BLaER1 treated with 17β-estradiol and CSF1 and Interleukin-3, amounts not matched to agents 10 nM and 100 nM (cell line): ENCODE results near the gene APAF1.
"Not testable (repeated sequence)": the region's sequence is repeated elsewhere in the genome, so short reads cannot be mapped to it uniquely, and the experiment has no call there.

Experiments
- H3K27ac ChIP-seq, 11 experiments: shearing (Covaris generic); formaldehyde crosslinking; 2 replicates each; pipeline ENCODE4 v1.8.1; 2022
- H3K27me3 ChIP-seq, 11 experiments: shearing (Covaris generic); formaldehyde crosslinking; 2 replicates each; pipeline ENCODE4 v1.8.1; 2022
- H3K36me3 ChIP-seq, 11 experiments: shearing (Covaris generic); formaldehyde crosslinking; 2 replicates each; pipeline ENCODE4 v1.8.1; 2022
- H3K4me1 ChIP-seq, 10 experiments: shearing (Covaris generic); formaldehyde crosslinking; 2 replicates each; pipeline ENCODE4 v1.8.1; 2022
- H3K4me2 ChIP-seq, 11 experiments: shearing (Covaris generic); formaldehyde crosslinking; 2 replicates each; pipeline ENCODE4 v1.8.1; 2022
- H3K4me3 ChIP-seq, 10 experiments: shearing (Covaris generic); formaldehyde crosslinking; 2 replicates each; pipeline ENCODE4 v1.8.1; 2022
- H3K9ac ChIP-seq, 11 experiments: shearing (Covaris generic); formaldehyde crosslinking; 2 replicates each; pipeline ENCODE4 v1.8.1; 2022
- H3K9me3 ChIP-seq, 11 experiments: shearing (Covaris generic); formaldehyde crosslinking; replicated peaks in 1 of 11; 2 replicates each; pipeline ENCODE4 v1.8.1; 2022
- H4K20me1 ChIP-seq, 11 experiments: shearing (Covaris generic); formaldehyde crosslinking; 2 replicates each; pipeline ENCODE4 v1.8.1; 2022
- Cebpa-rat ChIP-seq, 11 experiments: shearing (Covaris generic); IDR thresholded peaks; 2 replicates each; pipeline ENCODE4 v1.8.1; 2022

Gene APAF1

GRCh38 chr12:98750511-98750910 is 105.4 kb downstream of the APAF1 start:
- Histone ChIP-seq H3K9ac (no peak overlapping the region), H3K27me3 (no peaks in the 10 kb centered on the region), H3K4me2 (no peak overlapping the region), H4K20me1 (no peaks in the 10 kb centered on the region), H3K4me3 (no peak overlapping the region), H3K9me3 (no peaks in the 10 kb centered on the region; a peak in 1 of 22 replicates), H3K4me1 (no peaks in the 10 kb centered on the region), H3K27ac (no peak overlapping the region), H3K36me3 (peaks cover 0 to 72% (median 59%) of the 10 kb centered on the region in 11 experiments; a peak in 16 of 22 replicates)
- no peak for TF ChIP-seq Cebpa-rat (IDR thresholded peaks at IDR 0.05)

- H3K9me3 ChIP-seq = no peaks in the 10 kb centered on the region
- H3K27ac ChIP-seq = no peak overlapping the region
- no peak for TF ChIP-seq Cebpa-rat (IDR thresholded peaks at IDR 0.05)
- no peak overlapping the region for H3K4me2 ChIP-seq
- H4K20me1 ChIP-seq = no peaks in the 10 kb centered on the region
- H3K36me3 ChIP-seq = peaks cover 0 to 66% (median 49%) of the 10 kb centered on the region in 11 experiments; a peak in 14 of 22 replicates
- H3K9ac ChIP-seq = no peak overlapping the region
- no peaks in the 10 kb centered on the region for H3K27me3 ChIP-seq
- H3K4me1 ChIP-seq = no peaks in the 10 kb centered on the region
- no peak overlapping the region for H3K4me3 ChIP-seq
These were observed 106.6 kb downstream of the APAF1 start for GRCh38 chr12:98751580-98752115.

GRCh38 chr12:98752726-98753125 is 107.6 kb downstream of the APAF1 start:
- H3K36me3 ChIP-seq = peaks cover 0 to 69% (median 49%) of the 10 kb centered on the region in 11 experiments; a peak in 14 of 22 replicates
- no peak overlapping the region for H3K9ac ChIP-seq
- TF ChIP-seq Cebpa-rat (IDR thresholded peaks at IDR 0.05) = no peak
- H4K20me1 ChIP-seq = no peaks in the 10 kb centered on the region
- H3K27me3 ChIP-seq = no peaks in the 10 kb centered on the region
- H3K27ac ChIP-seq = no peak overlapping the region
- no peak overlapping the region for H3K4me2 ChIP-seq
- H3K4me1 ChIP-seq = no peaks in the 10 kb centered on the region
- H3K4me3 ChIP-seq = no peak overlapping the region
- no peaks in the 10 kb centered on the region for H3K9me3 ChIP-seq

- peaks cover 0 to 68% (median 43%) of the 10 kb centered on the region in 11 experiments; a peak in 14 of 22 replicates for H3K36me3 ChIP-seq
- H3K27ac ChIP-seq = no peak overlapping the region
- H3K27me3 ChIP-seq = no peaks in the 10 kb centered on the region
- H3K9me3 ChIP-seq = no peaks in the 10 kb centered on the region
- no peak overlapping the region for H3K4me2 ChIP-seq
- no peak overlapping the region for H3K9ac ChIP-seq
- no peaks in the 10 kb centered on the region for H3K4me1 ChIP-seq
- H4K20me1 ChIP-seq = no peaks in the 10 kb centered on the region
- TF ChIP-seq Cebpa-rat (IDR thresholded peaks at IDR 0.05) = no peak
- H3K4me3 ChIP-seq = no peak overlapping the region
These were observed 109.0 kb downstream of the APAF1 start for GRCh38 chr12:98754095-98754494.

GRCh38 chr12:98755855-98756254 is 110.8 kb downstream of the APAF1 start:
- not testable (repeated sequence) for H3K4me3 ChIP-seq, H4K20me1 ChIP-seq, H3K9me3 ChIP-seq, H3K27ac ChIP-seq, H3K4me2 ChIP-seq, H3K4me1 ChIP-seq, H3K9ac ChIP-seq, H3K27me3 ChIP-seq
- peaks cover 0 to 65% (median 36%) of the 10 kb centered on the region in 11 experiments; a peak in 13 of 22 replicates for H3K36me3 ChIP-seq

GRCh38 chr12:98757455-98757854 is 112.4 kb downstream of the APAF1 start:
- no peak overlapping the region for H3K9ac ChIP-seq
- peaks cover 0 to 74% (median 40%) of the 10 kb centered on the region in 11 experiments; a peak in 14 of 22 replicates for H3K36me3 ChIP-seq
- H4K20me1 ChIP-seq = no peaks in the 10 kb centered on the region
- no peak overlapping the region for H3K27ac ChIP-seq
- H3K4me3 ChIP-seq = no peak overlapping the region
- TF ChIP-seq Cebpa-rat (IDR thresholded peaks at IDR 0.05) = no peak
- H3K4me1 ChIP-seq = no peaks in the 10 kb centered on the region
- H3K27me3 ChIP-seq = no peaks in the 10 kb centered on the region
- no peak overlapping the region for H3K4me2 ChIP-seq
- no peaks in the 10 kb centered on the region for H3K9me3 ChIP-seq

GRCh38 chr12:98758331-98758730 is 113.2 kb downstream of the APAF1 start:
- TF ChIP-seq Cebpa-rat (IDR thresholded peaks at IDR 0.05) = no peak
- no peak overlapping the region for H3K27ac ChIP-seq
- no peaks in the 10 kb centered on the region for H3K9me3 ChIP-seq
- peaks cover 0 to 80% (median 39%) of the 10 kb centered on the region in 11 experiments; a peak in 14 of 22 replicates for H3K36me3 ChIP-seq
- H3K4me1 ChIP-seq = no peaks in the 10 kb centered on the region
- no peak overlapping the region for H3K4me3 ChIP-seq
- no peak overlapping the region for H3K9ac ChIP-seq
- no peaks in the 10 kb centered on the region for H4K20me1 ChIP-seq
- no peak overlapping the region for H3K4me2 ChIP-seq
- no peaks in the 10 kb centered on the region for H3K27me3 ChIP-seq

- Histone ChIP-seq H4K20me1 (no peaks in the 10 kb centered on the region), H3K9ac (no peak overlapping the region), H3K27me3 (no peaks in the 10 kb centered on the region), H3K9me3 (no peaks in the 10 kb centered on the region), H3K27ac (no peak overlapping the region), H3K36me3 (peaks cover 0 to 86% (median 34%) of the 10 kb centered on the region in 11 experiments; a peak in 14 of 22 replicates), H3K4me1 (no peaks in the 10 kb centered on the region), H3K4me3 (no peak overlapping the region), H3K4me2 (no peak overlapping the region)
- TF ChIP-seq Cebpa-rat (IDR thresholded peaks at IDR 0.05) = no peak
These were observed 118.6 kb downstream of the APAF1 start for GRCh38 chr12:98763656-98764055.

- peaks cover 0 to 84% (median 23%) of the 10 kb centered on the region in 11 experiments; a peak in 14 of 22 replicates for H3K36me3 ChIP-seq
These were observed 122.2 kb downstream of the APAF1 start for GRCh38 chr12:98767248-98767647.

GRCh38 chr12:98769068-98769467 is 124.0 kb downstream of the APAF1 start:
- Histone ChIP-seq H3K4me1 (no peaks in the 10 kb centered on the region), H3K27me3 (no peaks in the 10 kb centered on the region), H3K9ac (no peak overlapping the region), H3K4me2 (no peak overlapping the region), H3K27ac (no peak overlapping the region), H3K4me3 (no peak overlapping the region), H3K36me3 (peaks cover 0 to 87% (median 36%) of the 10 kb centered on the region in 11 experiments; a peak in 14 of 22 replicates), H3K9me3 (no peaks in the 10 kb centered on the region; a peak in 1 of 22 replicates), H4K20me1 (no peaks in the 10 kb centered on the region)
- no peak for TF ChIP-seq Cebpa-rat (IDR thresholded peaks at IDR 0.05)

More at GRCh38 chr12:98767248-98767647, 122.2 kb downstream of the APAF1 start:
- Histone ChIP-seq H3K4me1 (no peaks in the 10 kb centered on the region), H3K9ac (no peak overlapping the region), H3K27me3 (no peaks in the 10 kb centered on the region), H3K9me3 (no peaks in the 10 kb centered on the region), H4K20me1 (no peaks in the 10 kb centered on the region), H3K27ac (no peak overlapping the region), H3K4me3 (no peak overlapping the region), H3K4me2 (no peak overlapping the region)
- TF ChIP-seq Cebpa-rat (IDR thresholded peaks at IDR 0.05) = no peak
